Epidermal melanocyte (primary cell): ENCODE measurements around the gene TLE6.
A peak's percentile ranks its signal among the peaks of the same experiment; 100 is the strongest.
"Not testable (repeated sequence)": the region's sequence is repeated elsewhere in the genome, so short reads cannot be mapped to it uniquely, and the experiment has no call there.

ENCODE experiments used
- DNase-seq: peaks from one replicate; pipeline ENCODE4 v3.0.0; 2011; ENCODE audit warnings: low spot score; ENCODE audit not compliant: insufficient read length

Gene TLE6

DNA sequence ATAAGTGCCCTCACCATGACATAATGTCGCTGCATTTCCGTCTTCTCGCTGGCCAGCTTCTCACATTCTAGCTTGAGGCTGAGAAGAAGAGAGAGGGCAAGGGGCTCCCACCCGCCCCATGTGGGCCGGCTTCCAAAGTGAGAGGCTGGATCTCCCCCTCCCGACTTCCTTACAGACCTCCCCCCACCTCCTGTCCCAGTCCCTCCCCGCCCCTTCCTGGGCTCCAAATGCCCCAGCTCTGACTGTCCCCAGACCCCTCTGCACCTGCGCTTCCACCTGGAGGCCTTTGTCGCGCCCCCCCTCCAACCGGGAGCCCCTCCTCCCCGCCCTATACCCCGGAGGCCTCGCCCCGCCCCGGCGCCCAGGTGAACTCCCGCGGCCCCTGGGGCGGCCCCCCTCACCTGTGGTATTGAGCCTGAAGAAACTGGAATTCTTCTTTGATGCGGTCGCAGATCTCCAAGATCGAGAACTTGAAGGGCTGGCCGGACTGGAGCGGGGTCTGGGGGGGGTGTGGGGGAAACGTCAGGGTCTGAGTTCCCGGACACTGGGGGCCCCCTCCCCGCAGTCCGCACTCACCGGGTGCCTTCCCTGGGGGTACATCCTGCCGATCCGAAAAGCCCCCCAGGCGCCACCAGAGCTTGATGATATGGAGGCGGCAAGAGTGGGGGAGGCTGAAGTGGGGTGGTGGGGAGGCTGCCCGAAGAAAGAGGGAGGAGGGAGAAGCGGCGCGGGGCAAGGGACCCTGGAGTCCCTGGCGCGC lies 51.1 kb downstream of the TLE6 start:
- no peak for DNase-seq

- DNase-seq: no peak
These were observed 51.9 kb downstream of the TLE6 start, which contains the start of gene TLE2 for GRCh38 chr19:3029065-3029923. TSS of gene TLE2 (minus strand) at chr19:3029280. CDS start at chr19:3028904, 376 bp downstream.

DNA sequence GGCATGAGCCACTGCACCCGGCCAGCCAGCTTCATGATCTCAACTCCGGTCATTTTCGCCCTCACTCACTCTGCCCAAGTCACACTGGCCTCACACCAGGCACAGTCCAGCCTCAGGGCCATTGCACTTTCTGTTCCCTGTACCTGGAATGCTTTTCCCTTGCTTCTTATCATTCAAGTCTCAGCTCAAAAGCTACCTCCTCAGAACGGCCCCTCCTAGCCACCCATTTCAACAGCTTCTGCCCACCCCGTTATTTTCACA lies 54.2 kb downstream of the TLE6 start:
- DNase-seq: no peak

- no peak for DNase-seq
These were observed 56.4 kb downstream of the TLE6 start for GRCh38 chr19:3033595-3034405.

DNA sequence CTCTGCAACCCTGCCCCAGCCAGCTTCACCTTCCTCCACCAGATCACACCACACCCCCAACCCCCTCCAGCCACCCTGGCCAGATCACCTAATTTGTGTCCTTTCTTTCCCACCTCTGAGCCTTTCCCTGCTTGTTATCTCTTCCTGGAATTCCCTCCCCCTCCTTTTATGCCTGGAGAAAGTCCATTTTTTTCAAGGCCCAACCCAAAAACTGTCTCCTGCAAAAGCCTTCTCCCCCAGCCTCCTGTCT lies 57.0 kb downstream of the TLE6 start:
- DNase-seq: no peak

DNA sequence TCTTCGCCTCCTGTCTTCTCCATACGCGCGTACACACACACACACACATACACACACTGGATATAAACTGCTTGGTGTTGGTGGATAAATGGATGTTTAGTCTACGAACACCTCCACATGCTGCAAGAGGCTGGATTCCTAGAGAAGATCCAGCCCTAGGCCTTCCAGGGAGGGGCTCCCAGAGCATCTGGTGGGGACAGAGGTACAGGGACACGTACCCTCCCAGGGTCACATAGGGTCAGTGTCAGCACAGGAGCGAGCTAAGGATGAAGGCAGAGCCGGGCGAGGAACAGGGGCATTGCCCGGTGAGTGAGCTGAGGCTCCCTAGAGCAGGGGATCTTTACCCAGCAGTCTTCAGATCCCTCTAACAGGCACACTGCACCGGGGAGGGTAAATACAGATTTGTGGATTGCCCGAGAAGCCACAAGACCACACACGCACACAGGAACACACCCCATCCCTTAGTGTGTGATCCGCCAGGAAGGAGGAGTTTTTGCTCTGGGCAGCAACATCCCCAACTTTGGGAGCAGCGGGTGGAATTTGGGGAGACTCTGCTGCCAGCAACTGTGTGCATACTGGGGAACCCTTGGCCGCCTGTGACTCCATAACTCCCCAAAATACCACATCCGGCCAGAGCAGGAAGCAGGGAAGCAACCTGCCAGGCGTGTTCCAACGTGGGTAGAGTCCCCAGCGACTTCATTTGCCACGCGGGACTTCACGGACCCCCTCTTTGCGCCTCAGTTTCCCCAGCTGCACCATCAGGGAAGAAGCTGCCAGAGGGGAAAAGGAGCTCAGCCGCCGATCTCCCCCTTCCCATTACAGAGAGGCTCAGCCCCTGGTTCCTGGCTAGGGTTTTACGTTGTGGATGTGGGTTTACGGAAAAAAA lies 57.5 kb downstream of the TLE6 start:
- no peak for DNase-seq

- DNase-seq: peak; percentile 100
These were observed 58.3 kb downstream of the TLE6 start for GRCh38 chr19:3035542-3036118.

DNA sequence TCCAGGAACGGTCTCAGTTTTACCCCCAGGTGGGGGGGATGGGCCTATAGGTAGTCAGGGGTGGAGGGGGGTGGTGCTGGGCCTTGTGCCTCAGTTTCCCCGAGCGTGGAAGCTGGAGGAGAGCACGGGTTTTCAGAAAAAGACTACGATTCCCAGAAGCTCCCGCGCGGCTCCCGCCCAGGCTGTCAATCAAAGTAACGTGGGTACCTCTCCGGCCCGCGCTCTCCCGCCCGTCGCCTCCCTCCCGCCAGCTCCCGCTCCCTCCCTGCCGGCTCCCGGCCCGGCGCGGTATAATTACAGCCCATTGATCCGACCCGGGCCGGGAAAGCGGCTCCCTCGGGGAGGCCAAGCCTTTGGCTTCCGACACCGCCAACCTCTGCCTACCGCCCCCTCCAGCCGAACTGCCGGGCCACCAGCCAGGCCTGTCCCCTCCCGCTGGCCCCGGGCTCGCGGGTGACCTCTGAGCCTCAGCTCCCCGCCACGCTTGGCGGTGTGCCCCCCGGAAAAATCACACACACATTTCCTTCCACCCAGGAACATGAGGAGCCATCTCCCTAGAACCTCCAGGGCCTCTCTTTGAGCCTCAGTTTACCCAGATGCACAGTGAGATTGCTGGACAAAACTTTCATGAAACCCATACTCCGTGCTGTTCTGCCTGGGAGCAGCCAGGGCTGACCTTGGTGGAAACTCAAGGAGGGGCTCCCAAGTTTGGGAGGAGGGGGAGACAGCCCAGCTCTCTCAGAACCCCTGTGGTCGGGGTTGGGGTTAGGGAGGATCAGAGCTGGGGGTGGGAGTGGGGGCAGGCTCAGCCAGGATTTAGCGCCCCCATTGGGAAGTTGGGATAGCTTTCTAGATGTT lies 59.0 kb downstream of the TLE6 start:
- peak; percentile 88 for DNase-seq

DNA sequence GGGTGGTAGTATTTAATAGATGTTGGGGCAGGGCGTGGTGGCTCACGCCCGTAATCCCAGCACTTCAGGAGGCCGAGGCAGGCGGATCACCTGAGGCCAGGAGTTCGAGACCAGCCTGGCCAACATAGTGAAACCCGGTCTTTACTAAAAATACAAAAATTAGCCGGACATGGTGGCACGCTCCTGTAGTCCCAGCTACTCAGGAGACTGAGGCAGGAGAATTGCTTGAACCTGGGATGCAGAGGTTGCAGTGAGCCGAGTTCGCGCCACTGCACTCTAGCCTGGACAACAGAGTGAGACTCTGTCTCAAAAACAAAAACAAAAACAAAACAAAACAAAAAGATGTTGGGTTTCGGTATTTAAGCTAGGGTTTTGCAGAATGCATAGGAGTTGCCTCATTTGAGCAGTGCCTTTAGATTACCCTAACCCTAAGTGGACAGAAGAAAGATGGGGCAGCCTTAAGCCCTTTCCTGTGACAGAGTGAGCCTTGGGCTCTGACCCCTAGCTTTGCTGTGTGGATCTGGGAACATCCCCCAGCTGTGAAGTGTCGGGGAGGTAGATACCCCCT lies 59.7 kb downstream of the TLE6 start:
- not testable (repeated sequence) for DNase-seq

- DNase-seq: no peak
These were observed 60.9 kb downstream of the TLE6 start for GRCh38 chr19:3038214-3038613.

DNA sequence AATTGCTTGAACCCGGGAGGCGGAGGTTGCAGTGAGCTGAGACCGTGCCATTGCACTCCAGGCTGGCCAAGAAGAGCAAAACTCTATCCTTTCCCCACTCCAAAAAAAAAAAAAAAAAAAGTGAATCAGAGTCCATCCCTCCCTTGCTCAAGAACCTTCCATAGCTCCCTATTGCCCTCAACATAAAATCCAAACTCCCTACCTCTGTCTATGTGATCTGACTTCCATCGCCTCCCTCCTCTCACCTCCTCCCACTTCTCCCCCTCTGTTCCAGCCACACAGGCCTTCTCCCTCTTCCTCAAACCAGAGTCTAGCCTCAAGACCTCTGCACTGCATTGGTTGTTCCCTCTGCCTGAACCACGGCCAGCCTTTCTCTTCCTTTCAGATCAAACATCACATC lies 61.8 kb downstream of the TLE6 start:
- DNase-seq: no peak

GRCh38 chr19:3039641-3040077 lies 62.3 kb downstream of the TLE6 start:
- no peak for DNase-seq

DNA sequence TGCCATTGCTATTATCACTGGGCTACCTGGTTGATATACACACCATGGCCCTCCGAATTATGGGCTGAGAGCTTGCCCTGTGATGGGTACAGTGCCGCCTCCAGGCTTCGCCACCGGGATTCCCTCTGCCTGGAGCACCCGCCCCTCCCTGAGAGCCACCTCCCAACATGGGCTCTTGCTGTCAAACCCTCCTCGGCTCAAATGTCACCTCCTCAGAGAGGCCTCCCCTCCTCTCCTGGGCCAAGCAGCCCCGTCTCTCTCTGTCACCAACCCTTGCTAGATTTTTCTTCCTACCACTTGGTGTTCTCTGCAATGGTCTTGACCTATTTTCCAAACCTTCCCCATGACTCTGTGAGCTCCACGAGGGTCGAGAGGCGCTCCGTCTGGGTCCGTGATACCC lies 64.0 kb downstream of the TLE6 start:
- no peak for DNase-seq

- DNase-seq: no peak
These were observed 64.6 kb downstream of the TLE6 start for GRCh38 chr19:3041761-3042620.

- no peak for DNase-seq
These were observed 65.4 kb downstream of the TLE6 start for GRCh38 chr19:3042621-3043267.
